A549 (cell line): Measurements from ENCODE around the gene CCDC78. TPM values are rescaled to one million over a fixed set of nuclear protein-coding genes. Genes with fewer than 3 reads are reported as not detected.

Source experiments
- ATAC-seq, 2 experiments: fragments of 200-7000 bp in 1 of 2; fragments of >200 bp in 1 of 2; cut with Nextera tagmentation in 1 of 2; cut with Tn5 transposase in 1 of 2; 3 replicates each; pipeline versions ENCODE4 v1.8.0 to v1.9.1; 2018 to 2020; ENCODE audit warnings: mild to moderate bottlenecking in 1 of 2, moderate library complexity in 1 of 2
- CTCF ChIA-PET: fragments of 300-600 bp; sonication (Branson Sonifier 250); formaldehyde crosslinking; extraction: SDS; loops from one replicate; lab custom pipeline; 2021; ENCODE audit warnings: antibody characterized with exemption, inconsistent platforms; lab: Yijun Ruan, JAX
- POLR2A ChIA-PET: fragments of 350-600 bp; formaldehyde crosslinking; extraction: SDS; loops from one replicate; lab custom pipeline; 2021; ENCODE audit warnings: antibody characterized with exemption, inconsistent platforms; lab: Yijun Ruan, JAX
- DNase-seq, 2 experiments: peaks; one replicate each; pipeline versions ENCODE4 v3.0.0 to v3.0.0-alpha.2; 2011 to 2016; ENCODE audit warnings: low read depth in 1 of 2, low spot score in 1 of 2
- FAIRE-seq: peaks from 2 replicates; lab custom pipeline; 2011; peaks lifted over from hg19 to GRCh38; lab: Jason Lieb, UNC
- H3K27ac ChIP-seq, 2 experiments: fragments of >200 bp; sonication (Bioruptor Twin); formaldehyde crosslinking; 3 replicates each; pipeline ENCODE4 v1.5.1; 2016 to 2017
- H3K4me1 ChIP-seq: fragments of >200 bp; sonication (Bioruptor Twin); formaldehyde crosslinking; 3 replicates; pipeline ENCODE4 v1.6.1; 2016
- H3K4me2 ChIP-seq: fragments of >200 bp; sonication (Bioruptor Twin); formaldehyde crosslinking; 3 replicates; pipeline ENCODE4 v1.6.1; 2016
- H3K4me3 ChIP-seq: fragments of >200 bp; sonication (Bioruptor Twin); formaldehyde crosslinking; 3 replicates; pipeline ENCODE4 v1.5.1; 2016
- H3K9me3 ChIP-seq: fragments of >200 bp; sonication (Bioruptor Twin); formaldehyde crosslinking; 3 replicates; pipeline ENCODE4 v1.6.1; 2016
- CEBPB ChIP-seq, 2 experiments: fragments of >200 bp in 1 of 2; sonication (Bioruptor Twin) in 1 of 2; formaldehyde crosslinking in 1 of 2; IDR thresholded peaks; 2 replicates each; pipeline ENCODE4 v1.6.1; 2012 to 2016
- EHF ChIP-seq: fragments of 250-450 bp; sonication (Bioruptor Pico); IDR thresholded peaks from 2 replicates; pipeline ENCODE4 v1.5.0; 2020; ENCODE audit warnings: mild to moderate bottlenecking
- ELK1 ChIP-seq: fragments of 150-350 bp; IDR thresholded peaks from 2 replicates; pipeline ENCODE4 v1.6.1; 2014; ENCODE audit warnings: low read depth, mild to moderate bottlenecking, low read length
- ESRRA ChIP-seq: fragments of 150-350 bp; IDR thresholded peaks from 2 replicates; pipeline ENCODE4 v1.6.1; 2014; ENCODE audit warnings: mild to moderate bottlenecking, low read length, borderline replicate concordance
- FOSL2 ChIP-seq, 2 experiments: fragments of 450-650 bp in 1 of 2; fragments of >200 bp in 1 of 2; sonication (Bioruptor Twin) in 1 of 2; formaldehyde crosslinking; IDR thresholded peaks; 2 replicates each; pipeline versions ENCODE4 v1.5.0 to v1.6.1; 2016 to 2020; ENCODE audit warnings: mild to moderate bottlenecking in 1 of 2, moderate library complexity in 1 of 2
- HES2 ChIP-seq: fragments of >200 bp; sonication (Bioruptor Twin); formaldehyde crosslinking; IDR thresholded peaks from 2 replicates; pipeline ENCODE4 v1.6.1; 2016
- HOXB5 ChIP-seq: fragments of 250-450 bp; sonication (Bioruptor Pico); IDR thresholded peaks from 2 replicates; pipeline ENCODE4 v1.5.0; 2020; ENCODE audit warnings: mild to moderate bottlenecking, moderate library complexity
- JUN ChIP-seq, 2 experiments: fragments of >200 bp; sonication (Bioruptor Twin); formaldehyde crosslinking; IDR thresholded peaks; 2 replicates in 1 of 2; 3 replicates in 1 of 2; pipeline ENCODE4 v1.6.1; 2016 to 2017
- KDM1A ChIP-seq: fragments of 200-600 bp; sonication (generic); IDR thresholded peaks from 2 replicates; pipeline ENCODE4 v1.6.1; 2016; ENCODE audit warnings: low read depth, mild to moderate bottlenecking
- MYC ChIP-seq: IDR thresholded peaks from 2 replicates; pipeline ENCODE4 v1.6.1; 2012; ENCODE audit warnings: mild to moderate bottlenecking, inconsistent platforms, low read length, improper control_type of control experiment, borderline replicate concordance
- NFE2L2 ChIP-seq: fragments of 150-350 bp; conservative IDR thresholded peaks from 2 replicates; pipeline ENCODE4 v1.6.1; 2014; ENCODE audit warnings: low read length
- NPAS2 ChIP-seq: fragments of 250-450 bp; sonication (Bioruptor Pico); IDR thresholded peaks from 2 replicates; pipeline ENCODE4 v1.8.0; 2022; ENCODE audit warnings: mild to moderate bottlenecking, moderate library complexity, borderline replicate concordance
- RCOR1 ChIP-seq: fragments of 150-350 bp; IDR thresholded peaks from 2 replicates; pipeline ENCODE4 v1.6.1; 2014; ENCODE audit warnings: antibody characterized with exemption, low read length, low read depth
- REST ChIP-seq: fragments of 200-600 bp; sonication (generic); IDR thresholded peaks from 2 replicates; pipeline ENCODE4 v1.6.1; 2016; ENCODE audit warnings: antibody characterized with exemption, mild to moderate bottlenecking, moderate library complexity
- SREBF2 ChIP-seq: fragments of 450-650 bp; IDR thresholded peaks from 2 replicates; pipeline ENCODE4 v1.6.1; 2014; ENCODE audit warnings: mild to moderate bottlenecking, moderate library complexity
- TFCP2L1 ChIP-seq: fragments of 250-450 bp; sonication (Bioruptor Pico); IDR thresholded peaks from 2 replicates; pipeline ENCODE4 v1.5.0; 2021; ENCODE audit warnings: mild to moderate bottlenecking
- TP53 ChIP-seq: fragments of 250-450 bp; sonication (Bioruptor Pico); IDR thresholded peaks from 2 replicates; pipeline ENCODE4 v1.5.0; 2021; ENCODE audit warnings: mild to moderate bottlenecking, moderate library complexity
- ZC3H11A ChIP-seq: fragments of 450-650 bp; IDR thresholded peaks from 2 replicates; pipeline ENCODE4 v1.6.1; 2014; ENCODE audit warnings: antibody characterized with exemption, mild to moderate bottlenecking
- ZSCAN20 ChIP-seq: fragments of 250-450 bp; sonication (Bioruptor Pico); IDR thresholded peaks from 2 replicates; pipeline ENCODE4 v1.8.0; 2022; ENCODE audit warnings: mild to moderate bottlenecking, moderate library complexity
- WGBS: methylation state at CpG from one replicate; pipeline ENCODE4 v1.1.6; 2017; ENCODE audit errors: missing lambda C conversion rate; 5-methylcytosine and 5-hydroxymethylcytosine counted together
- polyA plus RNA-seq, 4 experiments: library from polyadenylated mRNA; depleted of rRNA in 3 of 4; stranded (reverse); fragments of >200 nt; fragmentation: RNase III in 1 of 4; extraction: RNeasy Plus Mini Kit Qiagen cat#74134 plus additional on column Dnase treatment in 1 of 4; gene quantifications; 2 replicates in 3 of 4; 3 replicates in 1 of 4; pipeline ENCODE4 v1.2.3, GENCODE V29; 2011 to 2017

CCDC78 gene
- polyA plus RNA-seq, 2 of the 4 experiments (the other 2 are of a cell fraction): 1.1 to 4.7 TPM

- DNase-seq (no peak), ATAC-seq (no peak; a peak in 1 of 6 replicates), FAIRE-seq (no peak)
- ChIA-PET POLR2A (interaction anchor here (1.1 kb wide), 1 partner anchor 9 kb away, joined by 3 read pairs; the partner anchor contains the start of gene CIAO3), CTCF (interaction anchor here (0.9 to 6.0 kb wide), 7 partner anchors 10 to 46 kb away, joined by 3 to 63 read pairs (median 6); partner anchors contain the start of genes CIAO3 and MSLN)
- H3K9me3 ChIP-seq: no peaks in the 10 kb centered on the region
- no peaks in the 10 kb centered on the region for H3K4me1 ChIP-seq
- H3K27ac ChIP-seq: no peak overlapping the region
- no peak overlapping the region for H3K4me2 ChIP-seq
- WGBS: 83% methylated on average over 9 of the region's 9 CpGs
- TF ChIP-seq NPAS2 (no peak), KDM1A (no peak), CEBPB (IDR thresholded peaks at IDR 0.05) (no peak), ESRRA (no peak), ZSCAN20 (CRISPR knock-in tag) (no peak), EHF (CRISPR knock-in tag) (no peak), RCOR1 (no peak), TFCP2L1 (CRISPR knock-in tag) (no peak), TP53 (CRISPR knock-in tag) (no peak), ELK1 (no peak), JUN (IDR thresholded peaks at IDR 0.05) (no peak), MYC (no peak), ZC3H11A (no peak), FOSL2 (IDR thresholded peaks at IDR 0.05) (no peak), FOSL2 (CRISPR knock-in tag; IDR thresholded peaks at IDR 0.05) (no peak), SREBF2 (no peak), NFE2L2 (no peak), REST (no peak)
- H3K4me3 ChIP-seq: no peak overlapping the region
Measured at GRCh38 chr16:750485-750884, 24.2 kb upstream of the CCDC78 start.

- Histone ChIP-seq H3K4me1 (no peaks in the 10 kb centered on the region), H3K27ac (no peak overlapping the region), H3K9me3 (no peaks in the 10 kb centered on the region)
- ChIA-PET POLR2A (interaction anchor here (0.7 to 1.0 kb wide), 3 partner anchors 15 to 39 kb away, joined by 3 to 4 read pairs (median 3); partner anchors contain the start of genes ANTKMT, CHTF18 and RPUSD1), CTCF (interaction anchor here (0.6 to 6.0 kb wide), 12 partner anchors 8 to 1733 kb away, joined by 3 to 63 read pairs (median 5); partner anchors contain the start of genes CIAO3 and MSLN)
- peak in 1 of 2 experiments; percentile 35; a peak in 2 of 6 replicates for ATAC-seq
- TF ChIP-seq HOXB5 (CRISPR knock-in tag): no peak
- no peak for TF ChIP-seq NFE2L2
- no peak for TF ChIP-seq HES2
- TF ChIP-seq ZC3H11A: no peak
- TF ChIP-seq, all 56 proteins: peak for 0
- Histone ChIP-seq H3K4me3 (no peak overlapping the region), H3K4me2 (no peak overlapping the region)
- WGBS: 80% methylated on average over 6 of the region's 6 CpGs
- FAIRE-seq (no peak), DNase-seq (no peak)
Measured at GRCh38 chr16:749010-749409, 22.8 kb upstream of the CCDC78 start.
